Lung microvascular endothelial cell (primary cell): ENCODE results near the gene RFX3. TPM values are rescaled to one million over a fixed set of nuclear protein-coding genes. Genes with fewer than 3 reads are reported as not detected.
A peak's percentile ranks its signal among the peaks of the same experiment; 100 is the strongest.

ENCODE experiments used
- DNase-seq, 2 donors: peaks; one replicate each; pipeline versions ENCODE4 v3.0.0 to v3.0.0-alpha.2; 2010; ENCODE audit warnings: low read depth in 2 of 2
- total RNA-seq: library from RNA; depleted of rRNA; stranded (reverse); fragments of >200 nt; gene quantifications from 2 replicates; pipeline ENCODE4 v1.2.1, GENCODE V29; 2014

The RFX3 gene
- total RNA-seq, 1 donor from 2014 or later = 3.2 TPM

DNA sequence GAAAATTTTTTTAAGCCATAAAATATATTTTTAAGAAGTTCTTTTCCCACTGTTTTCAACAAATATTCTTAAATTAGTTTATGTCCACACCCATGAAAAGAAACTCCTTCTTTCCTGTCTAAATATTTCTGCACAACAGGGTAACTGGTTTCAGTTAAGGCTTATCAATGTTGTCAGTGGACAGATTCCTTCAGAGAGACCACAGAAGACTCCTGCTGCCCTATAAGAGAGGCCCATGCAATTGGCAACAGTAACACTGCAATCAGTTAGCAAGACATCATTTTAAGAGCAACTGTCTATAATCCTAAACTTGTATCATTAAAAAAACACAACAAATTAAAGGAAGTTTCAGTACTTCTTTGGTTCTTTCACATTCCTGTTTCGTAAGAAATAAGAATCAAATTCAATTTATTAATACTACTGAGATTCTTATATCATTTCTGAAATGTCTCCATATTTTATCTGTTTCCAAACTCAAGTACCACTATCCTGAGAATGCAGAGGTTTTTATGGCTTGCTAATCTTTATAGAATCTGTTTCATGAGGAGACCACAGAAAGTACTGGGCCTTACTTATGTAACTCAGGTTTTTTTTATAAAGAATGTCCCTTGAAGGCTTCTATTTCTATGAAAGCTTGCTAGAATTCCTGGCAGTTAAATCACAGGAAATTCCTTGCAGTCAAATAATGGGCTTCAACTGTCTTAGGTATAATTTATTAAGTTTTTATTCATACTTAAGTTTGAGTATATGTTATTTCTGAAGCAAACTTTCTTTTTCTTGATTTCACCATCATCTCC, 240.2 kb downstream of the RFX3 start:
- DNase-seq = peak in 1 of 2 donors; percentile 52

GRCh38 chr9:3282365-3282764, 243.4 kb downstream of the RFX3 start:
- DNase-seq = no peak

GRCh38 chr9:3281399-3281798, 244.4 kb downstream of the RFX3 start:
- DNase-seq = no peak

DNA sequence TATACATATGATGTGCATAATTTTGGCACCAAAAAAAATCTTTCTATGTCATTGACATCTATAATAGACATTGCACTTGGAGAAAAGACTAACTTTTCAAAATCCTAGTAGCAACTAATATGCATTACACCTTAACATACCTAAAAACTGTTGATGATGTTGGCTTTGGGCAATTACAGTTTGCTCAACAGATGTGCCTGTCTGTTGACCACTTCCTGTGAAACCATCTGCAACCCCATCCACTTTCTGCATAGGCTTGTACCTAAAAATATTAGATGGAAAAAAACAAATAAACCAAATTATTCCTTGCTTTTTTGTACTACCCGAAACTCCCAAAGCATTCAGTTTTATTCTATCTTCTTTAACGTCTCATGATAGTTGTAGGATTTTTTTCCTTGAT, 248.6 kb downstream of the RFX3 start:
- DNase-seq = no peak

- DNase-seq = no peak
These were observed 254.2 kb downstream of the RFX3 start for GRCh38 chr9:3271581-3271980.

GRCh38 chr9:3271157-3271556, 254.6 kb downstream of the RFX3 start:
- no peak for DNase-seq

- no peak for DNase-seq
These were observed 257.6 kb downstream of the RFX3 start for GRCh38 chr9:3268223-3268622.

DNA sequence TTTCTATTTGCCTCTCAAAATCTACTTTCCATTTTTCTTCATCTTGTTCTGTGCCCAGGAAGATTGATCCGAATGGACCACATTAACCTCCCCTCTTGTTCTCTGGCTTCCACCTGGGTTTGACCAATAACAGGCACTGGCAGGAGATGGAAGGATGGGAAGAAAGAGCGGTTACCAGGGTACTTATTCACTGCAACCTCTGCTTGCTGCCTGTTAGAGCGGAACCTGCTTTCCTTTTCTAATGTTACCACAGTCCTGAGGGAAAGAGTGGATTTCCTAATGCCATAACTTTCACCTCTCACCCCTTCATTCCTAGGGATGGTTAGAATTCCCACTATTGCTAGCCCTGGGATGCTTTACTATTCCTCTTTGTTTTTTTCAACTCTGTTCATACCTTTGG, 262.1 kb downstream of the RFX3 start:
- no peak for DNase-seq

GRCh38 chr9:3262826-3263529, 262.8 kb downstream of the RFX3 start:
- DNase-seq = no peak

GRCh38 chr9:3261484-3261883, 264.3 kb downstream of the RFX3 start:
- DNase-seq = no peak

GRCh38 chr9:3256571-3257330, 269.1 kb downstream of the RFX3 start:
- no peak for DNase-seq

DNA sequence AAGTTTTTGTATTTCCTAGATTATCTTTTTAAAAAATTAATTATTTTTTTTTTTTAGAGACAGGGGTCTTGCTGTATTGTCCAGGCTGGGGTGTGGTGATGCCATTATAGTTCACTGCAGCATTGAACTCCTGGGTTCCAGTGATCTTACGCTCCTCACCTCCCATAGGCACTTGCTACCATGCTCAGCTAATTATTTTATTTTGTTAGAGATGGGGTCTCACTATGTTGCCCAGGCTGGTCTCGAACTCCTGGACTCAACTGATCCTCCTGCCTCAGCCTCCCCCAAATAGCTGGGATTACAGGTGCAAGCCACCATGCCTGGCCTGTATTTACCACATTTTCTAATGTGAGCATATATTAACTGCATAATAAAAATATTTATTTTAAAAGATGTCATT, 274.5 kb downstream of the RFX3 start:
- DNase-seq = no peak

GRCh38 chr9:3250741-3251140, 275.1 kb downstream of the RFX3 start:
- no peak for DNase-seq

GRCh38 chr9:3247211-3247610, 278.6 kb downstream of the RFX3 start:
- DNase-seq = no peak

DNA sequence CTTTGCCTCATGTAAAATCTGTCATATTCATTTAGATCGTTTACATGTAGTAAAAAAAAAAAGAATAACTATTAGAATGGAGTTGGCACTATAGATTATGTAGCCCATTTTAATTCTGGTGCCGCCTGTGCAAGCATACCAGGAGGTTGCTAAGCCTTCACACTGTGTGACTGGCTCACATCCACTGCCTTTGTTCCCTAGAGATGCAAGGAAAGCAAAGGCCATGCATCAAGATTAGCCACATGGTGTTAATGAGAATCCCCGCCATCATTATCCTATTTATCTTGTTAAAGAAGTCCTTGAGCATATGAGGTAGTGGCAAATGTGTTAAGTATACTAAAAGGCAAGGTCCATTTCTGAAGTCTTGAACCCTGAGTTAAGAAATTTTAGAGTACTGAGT, 279.6 kb downstream of the RFX3 start:
- no peak for DNase-seq

DNA sequence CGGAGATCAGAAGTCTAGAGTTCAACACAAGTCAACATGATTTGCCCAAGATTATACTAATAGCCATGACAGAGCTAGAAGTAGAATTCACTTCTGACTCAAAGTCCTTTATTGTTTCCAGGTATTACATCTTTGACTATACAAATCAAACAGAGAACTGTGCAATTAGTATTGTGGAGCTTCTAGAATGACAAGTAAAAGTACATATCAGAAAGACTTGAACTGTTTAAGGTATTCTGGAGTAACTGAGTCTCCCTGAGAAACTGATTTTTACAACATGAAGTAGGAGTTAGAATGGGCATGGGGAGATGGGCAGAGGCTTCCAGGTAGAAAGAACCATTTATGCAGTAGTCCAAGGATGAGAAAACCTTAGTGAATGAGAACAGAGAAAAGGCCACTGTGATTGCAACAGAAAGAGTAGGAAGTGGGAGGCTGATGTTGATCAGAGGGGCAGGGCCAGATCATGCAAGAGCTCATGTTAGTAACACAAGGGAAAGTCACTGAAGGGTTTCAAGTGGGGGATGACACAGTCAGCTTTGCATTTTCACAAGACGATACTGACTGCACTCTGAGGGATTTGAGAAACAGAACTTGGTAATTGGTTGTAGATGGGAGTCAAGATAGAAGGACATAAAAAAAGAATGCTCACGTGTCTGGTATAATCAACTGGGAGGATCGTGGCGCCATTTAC, 280.7 kb downstream of the RFX3 start:
- DNase-seq = no peak

GRCh38 chr9:3243683-3244082, 282.1 kb downstream of the RFX3 start:
- DNase-seq = no peak

GRCh38 chr9:3241290-3241689, 284.5 kb downstream of the RFX3 start:
- DNase-seq = no peak

GRCh38 chr9:3240656-3241268, 285.0 kb downstream of the RFX3 start:
- DNase-seq = peak; percentile 69 to 84

- no peak for DNase-seq
These were observed 286.6 kb downstream of the RFX3 start for GRCh38 chr9:3239240-3239639.

DNA sequence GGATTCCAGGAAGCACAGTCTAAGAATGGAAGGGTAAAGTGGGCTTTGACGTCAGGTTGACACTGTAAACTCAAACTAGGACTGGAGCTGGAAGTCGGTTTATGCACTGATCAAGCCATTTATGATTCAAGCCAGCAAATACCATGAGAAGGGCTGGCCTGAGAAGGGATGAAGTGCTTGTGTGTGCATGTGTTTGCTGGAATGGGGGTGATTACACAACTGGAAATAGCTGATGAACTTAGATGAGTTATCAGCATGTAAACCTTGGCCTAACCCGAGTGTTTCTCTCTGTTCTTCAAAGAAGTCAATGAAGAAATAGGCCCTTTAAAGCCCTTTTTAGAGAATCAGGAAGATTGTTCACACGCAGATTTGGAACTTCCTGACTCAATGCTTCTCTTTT, 287.6 kb downstream of the RFX3 start:
- no peak for DNase-seq
